ENCODE data around the gene SH3TC1.

The SH3TC1 gene

GRCh38 chr4:8164194-8164565 lies 34.9 kb upstream of the SH3TC1 start:
- no peak for DNase-seq

GRCh38 chr4:8164687-8165086 lies 34.4 kb upstream of the SH3TC1 start:
- DNase-seq = no peak

- DNase-seq = no peak
These were observed 33.7 kb upstream of the SH3TC1 start for GRCh38 chr4:8165374-8165896.

- no peak for DNase-seq
These were observed 31.8 kb upstream of the SH3TC1 start for GRCh38 chr4:8167291-8167690.

- no peak for DNase-seq
These were observed 31.3 kb upstream of the SH3TC1 start for GRCh38 chr4:8167815-8168214.

GRCh38 chr4:8168232-8168631 lies 30.9 kb upstream of the SH3TC1 start:
- no peak for DNase-seq

GRCh38 chr4:8168832-8169598 lies 30.1 kb upstream of the SH3TC1 start:
- DNase-seq = no peak

GRCh38 chr4:8169763-8170162 lies 29.3 kb upstream of the SH3TC1 start:
- DNase-seq = no peak

GRCh38 chr4:8170341-8170740 lies 28.7 kb upstream of the SH3TC1 start:
- no peak for DNase-seq

- DNase-seq = no peak
These were observed 27.8 kb upstream of the SH3TC1 start for GRCh38 chr4:8171266-8171665.

- no peak for DNase-seq
These were observed 26.8 kb upstream of the SH3TC1 start for GRCh38 chr4:8171984-8172924.

- peak; percentile 20 for DNase-seq
These were observed 25.4 kb upstream of the SH3TC1 start for GRCh38 chr4:8173492-8174242.

- DNase-seq = no peak
These were observed 24.1 kb upstream of the SH3TC1 start for GRCh38 chr4:8174970-8175369.

GRCh38 chr4:8175686-8176085 lies 23.4 kb upstream of the SH3TC1 start:
- DNase-seq = no peak

- DNase-seq = peak; percentile 58
These were observed 22.3 kb upstream of the SH3TC1 start for GRCh38 chr4:8176547-8177399.

GRCh38 chr4:8177552-8177951 lies 21.5 kb upstream of the SH3TC1 start:
- DNase-seq = no peak

- DNase-seq = no peak
These were observed 21.1 kb upstream of the SH3TC1 start for GRCh38 chr4:8177956-8178355.

- DNase-seq = no peak
These were observed 20.0 kb upstream of the SH3TC1 start for GRCh38 chr4:8179074-8179473.

GRCh38 chr4:8179771-8180170 lies 19.3 kb upstream of the SH3TC1 start:
- DNase-seq = no peak

GRCh38 chr4:8180310-8181093 lies 18.6 kb upstream of the SH3TC1 start:
- DNase-seq = no peak

GRCh38 chr4:8181119-8181518 lies 18.0 kb upstream of the SH3TC1 start:
- no peak for DNase-seq
